Prostate gland (tissue), 2 donors: ENCODE results near the gene ABCC8.

ENCODE experiments used
- CTCF ChIP-seq, 4 experiments: fragments of 200-600 bp in 2 of 4; fragments of 450-650 bp in 2 of 4; sonication (generic) in 2 of 4; IDR thresholded peaks; 1 replicate in 3 of 4; 2 replicates in 1 of 4; pipeline ENCODE4 v1.5.1; 2016 to 2019; ENCODE audit warnings: antibody characterized with exemption in 4 of 4, mild to moderate bottlenecking in 2 of 4, moderate library complexity in 2 of 4
- POLR2A ChIP-seq: fragments of 450-650 bp; IDR thresholded peaks from one replicate; pipeline ENCODE4 v1.6.1; 2016; ENCODE audit warnings: antibody characterized with exemption, mild to moderate bottlenecking

DNA sequence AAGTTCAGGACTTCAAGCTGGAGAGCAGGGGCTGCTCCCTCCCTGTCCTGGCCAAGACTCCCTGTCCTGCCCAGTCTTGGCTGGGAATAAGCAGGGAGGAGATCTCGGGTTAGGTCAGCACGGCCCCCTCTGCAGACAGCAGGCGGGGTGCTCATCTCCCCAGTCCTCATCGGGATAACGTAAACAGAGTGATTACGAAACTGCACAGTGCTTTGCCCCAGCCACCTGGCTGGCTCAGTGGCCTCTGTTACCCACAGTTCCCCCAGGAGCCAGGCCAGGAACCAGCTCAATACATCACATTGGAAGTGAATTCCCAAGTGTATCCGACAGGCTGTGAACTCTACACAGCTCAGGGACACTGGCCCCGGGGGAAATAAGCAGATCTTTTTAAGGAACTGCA, 45.5 kb downstream of the ABCC8 start:
- TF ChIP-seq CTCF (IDR thresholded peaks at IDR 0.05) (no peak), POLR2A (no peak)
